GM19468 (cell line): ENCODE measurements around the gene CCS.
"Not testable (repeated sequence)": the region's sequence is repeated elsewhere in the genome, so short reads cannot be mapped to it uniquely, and the experiment has no call there.

Source experiments
- ATAC-seq: cut with Tn5 transposase; IDR thresholded peaks from one replicate; pipeline ENCODE4 v1.9.1; 2021; ENCODE audit warnings: mild to moderate bottlenecking, moderate library complexity, moderate number of reproducible peaks; ENCODE audit not compliant: unreplicated experiment; ENCODE audit errors: extremely low read depth

The CCS gene

DNA sequence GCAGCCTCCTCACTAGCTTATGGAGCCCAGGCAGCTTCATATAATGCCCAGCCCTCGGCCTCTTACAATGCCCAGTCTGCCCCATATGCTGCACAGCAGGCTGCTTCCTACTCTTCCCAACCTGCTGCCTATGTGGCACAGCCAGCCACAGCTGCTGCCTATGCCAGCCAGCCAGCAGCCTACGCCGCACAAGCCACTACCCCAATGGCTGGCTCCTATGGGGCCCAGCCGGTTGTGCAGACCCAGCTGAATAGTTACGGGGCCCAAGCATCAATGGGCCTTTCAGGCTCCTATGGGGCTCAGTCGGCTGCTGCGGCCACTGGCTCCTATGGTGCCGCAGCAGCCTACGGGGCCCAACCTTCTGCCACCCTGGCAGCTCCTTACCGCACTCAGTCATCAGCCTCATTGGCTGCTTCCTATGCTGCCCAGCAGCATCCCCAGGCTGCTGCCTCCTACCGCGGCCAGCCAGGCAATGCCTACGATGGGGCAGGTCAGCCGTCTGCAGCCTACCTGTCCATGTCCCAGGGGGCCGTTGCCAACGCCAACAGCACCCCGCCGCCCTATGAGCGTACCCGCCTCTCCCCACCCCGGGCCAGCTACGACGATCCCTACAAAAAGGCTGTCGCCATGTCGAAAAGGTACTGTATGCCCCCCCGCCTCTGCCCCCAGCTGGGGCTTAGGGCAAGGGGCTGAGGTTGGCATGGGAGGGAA, 32.2 kb downstream of the CCS start:
- no peak for ATAC-seq

DNA sequence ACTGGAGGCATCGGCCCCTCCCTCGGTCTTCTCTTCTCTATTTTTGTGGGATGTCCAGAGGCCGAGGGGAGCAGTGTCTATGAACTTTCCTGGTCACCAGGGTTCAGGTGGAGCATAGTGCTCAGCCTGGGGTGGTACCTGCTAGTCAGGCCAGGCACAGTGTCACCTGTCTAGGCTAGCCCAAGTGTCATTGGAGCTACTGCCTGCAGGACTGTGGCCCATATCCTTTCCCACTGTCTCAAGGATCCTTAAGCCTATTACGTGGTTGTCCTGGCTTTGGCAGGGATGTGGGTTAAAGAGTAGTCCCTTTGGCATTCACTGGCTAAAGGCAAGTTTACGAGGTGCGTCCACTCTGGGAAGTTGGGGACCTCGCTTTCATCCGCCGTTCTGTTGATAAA, 32.8 kb downstream of the CCS start:
- ATAC-seq = no peak

DNA sequence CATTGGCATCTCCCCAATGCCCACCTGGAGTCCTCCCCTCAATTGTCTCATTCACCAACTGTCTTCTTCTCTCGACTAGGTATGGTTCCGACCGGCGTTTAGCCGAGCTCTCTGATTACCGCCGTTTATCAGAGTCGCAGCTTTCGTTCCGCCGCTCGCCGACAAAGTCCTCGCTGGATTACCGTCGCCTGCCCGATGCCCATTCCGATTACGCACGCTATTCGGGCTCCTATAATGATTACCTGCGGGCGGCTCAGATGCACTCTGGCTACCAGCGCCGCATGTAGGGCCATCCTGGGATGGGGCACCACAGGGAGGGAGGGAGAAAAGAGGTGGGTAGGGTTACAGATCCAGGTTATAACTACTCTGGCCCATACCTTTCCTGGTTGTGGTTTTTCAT, 33.4 kb downstream of the CCS start:
- ATAC-seq = no peak

DNA sequence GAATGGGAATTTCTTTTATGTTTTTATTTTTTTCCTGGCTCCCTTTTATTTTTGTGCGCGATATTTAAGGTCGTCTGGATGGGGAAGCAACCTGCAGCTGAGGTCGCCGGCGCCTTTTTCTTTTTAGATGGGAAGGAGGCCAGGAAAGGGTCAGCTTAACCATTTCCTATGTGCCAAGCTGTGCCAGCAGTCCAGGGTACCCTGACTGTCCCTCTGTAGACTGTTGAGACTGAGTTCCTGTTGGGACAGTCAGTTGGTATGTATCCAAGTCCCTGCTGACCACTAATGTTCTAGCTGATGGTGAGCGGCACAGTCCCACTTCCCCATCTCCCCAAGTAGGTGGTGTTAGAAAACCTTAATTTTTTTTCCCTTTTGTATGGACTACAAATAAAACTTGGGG, 33.9 kb downstream of the CCS start:
- no peak for ATAC-seq

DNA sequence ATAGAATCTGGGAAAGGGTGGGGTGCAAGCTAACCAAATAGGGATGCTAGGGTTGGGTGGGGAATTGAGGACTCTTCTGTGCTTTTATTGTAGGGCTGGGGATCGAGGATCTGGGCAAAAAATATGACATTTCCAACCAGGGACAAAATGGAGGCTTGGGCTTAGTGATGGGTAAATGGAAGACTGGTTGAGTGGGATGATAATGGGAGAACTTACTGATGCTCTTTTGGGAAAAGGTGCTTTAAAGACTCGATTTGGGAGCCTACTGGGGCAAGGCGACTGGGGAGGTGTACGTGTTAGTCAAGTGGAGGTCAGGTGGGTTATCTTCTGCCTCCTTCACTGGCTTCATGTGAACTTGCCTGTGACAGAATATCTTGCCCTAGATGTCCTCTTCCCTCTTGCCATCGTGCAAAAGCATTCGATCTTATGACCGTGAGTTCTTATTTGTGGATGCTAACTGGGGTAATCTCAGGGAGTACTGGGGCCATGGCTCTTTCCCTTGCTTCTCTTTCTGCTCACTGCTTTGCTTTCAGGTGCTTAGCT, 35.1 kb downstream of the CCS start:
- ATAC-seq = no peak

DNA sequence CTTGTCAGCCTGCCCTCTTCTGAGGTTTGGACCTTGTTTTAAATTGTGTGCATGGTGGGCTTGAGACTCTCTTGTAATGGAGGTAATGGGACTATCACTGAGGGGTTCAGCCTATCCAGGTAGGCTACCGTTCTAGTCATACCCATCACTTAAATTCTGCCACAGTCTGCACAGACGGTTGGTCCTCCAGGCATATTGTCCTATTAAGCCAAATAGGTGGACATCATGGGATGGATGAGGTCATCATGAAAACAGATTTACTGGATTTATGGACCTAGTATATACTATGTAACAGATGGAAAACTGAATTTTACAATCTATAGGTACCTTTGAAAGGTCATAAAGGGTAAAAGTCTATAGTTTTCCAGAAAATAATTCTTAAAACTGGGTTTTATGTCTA, 36.4 kb downstream of the CCS start:
- ATAC-seq = no peak

DNA sequence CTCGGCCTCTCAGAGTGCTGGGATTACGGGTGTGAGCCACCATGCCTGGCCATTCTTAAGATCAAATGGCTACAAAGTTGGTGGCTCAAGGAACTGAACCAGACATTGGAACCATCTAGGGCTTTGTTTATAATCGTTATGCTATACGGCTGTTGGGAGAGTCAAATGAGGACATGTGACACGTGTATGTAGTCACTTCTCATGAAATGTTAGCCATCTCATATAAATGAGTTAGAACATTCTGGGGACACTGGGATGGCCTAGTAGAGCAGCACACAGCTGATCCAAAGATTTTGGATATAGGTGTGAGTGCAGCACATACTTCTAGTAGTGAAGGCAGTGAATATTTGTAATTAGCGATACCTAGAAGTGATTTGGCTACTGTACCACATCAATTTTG, 38.9 kb downstream of the CCS start:
- ATAC-seq = no peak

DNA sequence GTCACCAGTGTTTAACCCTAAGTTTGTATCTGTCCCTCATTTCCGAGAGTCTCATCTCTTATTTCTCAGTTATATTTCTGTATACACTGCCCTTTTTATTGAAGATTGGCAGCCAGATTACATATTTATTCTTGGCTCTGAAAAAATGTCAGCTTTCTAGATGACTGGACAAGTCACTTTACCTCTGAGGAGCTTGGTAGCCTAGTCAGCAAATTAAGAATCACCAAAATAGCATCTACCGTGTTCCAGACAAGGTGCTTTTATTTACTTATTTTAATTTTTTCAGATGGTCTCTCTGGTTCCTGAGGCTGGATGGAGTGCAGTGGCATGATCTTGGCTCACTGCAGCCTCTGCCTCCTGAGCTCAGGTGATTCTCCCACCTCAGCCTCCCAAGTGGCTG, 40.0 kb downstream of the CCS start:
- no peak for ATAC-seq

DNA sequence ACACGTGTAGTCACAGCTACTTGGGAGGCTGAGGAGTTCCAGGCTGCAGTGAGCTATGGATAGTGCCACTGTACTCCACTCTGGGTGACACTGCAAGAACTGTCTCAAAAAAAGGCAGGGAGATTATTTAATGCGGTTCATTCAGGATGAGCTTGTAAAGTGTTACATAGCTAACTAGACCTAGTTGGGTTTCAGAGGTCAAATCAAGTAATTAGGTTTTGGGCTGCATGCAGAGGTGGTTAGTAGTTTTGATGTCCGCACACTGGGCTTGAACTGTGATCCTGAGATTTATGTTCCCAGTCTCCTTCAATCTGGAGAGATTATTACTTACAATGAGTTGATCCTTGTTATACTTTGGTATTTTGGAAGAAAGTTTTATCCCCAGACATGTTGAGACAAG, 43.4 kb downstream of the CCS start:
- ATAC-seq = no peak

DNA sequence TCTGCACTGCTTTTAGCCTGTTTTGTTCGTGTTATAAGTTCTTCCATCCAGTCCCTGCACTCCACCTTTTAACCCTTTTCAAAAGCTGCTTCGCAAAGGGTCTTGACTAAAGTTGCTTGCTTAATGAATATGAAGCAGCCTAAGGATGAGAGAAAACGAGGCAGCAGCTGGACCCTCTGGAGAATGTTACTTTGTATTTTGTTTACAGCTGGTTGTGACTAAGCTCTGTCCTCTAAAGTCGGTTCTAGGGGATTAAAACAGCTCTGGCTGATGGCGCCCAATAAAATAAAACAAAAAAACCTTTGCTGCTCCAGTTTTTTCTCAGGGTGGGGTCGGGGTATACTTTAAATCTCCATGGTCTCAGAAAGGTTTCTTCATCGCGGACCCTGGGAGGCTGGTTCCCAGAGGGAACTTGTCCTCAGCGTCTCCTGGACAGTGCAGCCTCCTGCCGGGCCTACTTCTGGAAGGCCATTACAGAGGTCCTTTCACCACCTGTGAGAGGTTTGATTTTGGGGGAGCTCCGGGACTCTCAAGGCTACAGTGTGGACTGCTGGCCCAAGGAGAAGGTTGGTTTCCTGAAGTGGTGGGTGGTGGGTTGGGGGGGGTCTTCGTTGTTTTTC, 44.7 kb downstream of the CCS start:
- no peak for ATAC-seq

DNA sequence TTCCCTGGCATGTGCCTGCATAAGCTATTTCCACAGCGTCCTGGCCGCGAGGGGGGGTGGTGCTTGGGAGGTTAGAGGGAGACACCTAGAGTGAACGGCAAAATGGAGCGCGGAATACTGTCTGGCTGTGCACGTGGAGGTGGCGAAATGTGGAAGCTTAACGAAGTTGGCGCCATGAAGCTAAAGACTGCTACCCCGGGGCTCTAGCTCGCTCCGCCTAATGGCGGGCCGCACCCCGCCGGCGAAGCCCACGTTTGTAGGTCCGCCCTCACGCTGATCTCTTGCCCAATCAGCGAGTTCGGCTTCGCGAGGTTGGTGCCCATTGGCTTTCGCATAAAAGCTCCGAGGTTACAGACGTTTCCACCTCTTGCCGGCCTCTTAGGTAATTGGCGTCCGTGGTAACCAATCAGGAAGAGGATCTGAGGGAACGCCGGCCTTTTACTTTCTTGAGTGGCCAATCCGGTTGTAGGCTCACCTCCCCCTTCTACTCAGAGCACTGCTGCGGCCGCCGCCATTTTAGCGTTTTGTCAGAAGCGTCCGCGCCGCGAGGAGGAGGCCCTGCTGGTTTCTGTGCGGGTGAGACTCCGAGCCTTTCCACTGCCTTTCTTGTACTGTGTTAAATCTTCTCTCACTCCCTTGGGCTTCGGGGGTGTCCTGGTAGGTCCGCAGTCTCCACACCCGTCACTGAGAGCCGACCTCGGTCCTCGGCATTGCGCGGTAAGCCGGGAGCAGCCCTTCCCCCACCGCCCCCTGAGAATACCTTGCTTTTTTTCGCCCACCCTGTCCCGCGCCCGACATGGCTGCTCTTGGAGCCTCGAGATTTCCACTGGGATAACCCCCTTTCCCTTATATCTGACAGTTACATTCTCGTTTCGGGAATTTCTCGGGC, 45.4 kb downstream of the CCS start, which contains the start of gene RBM4:
TSS of gene RBM4 (plus strand) at position 527 of the 889 bp plus-strand sequence. CDS start 1,009 bp downstream, outside the sequence.
- ATAC-seq = peak; percentile 88

DNA sequence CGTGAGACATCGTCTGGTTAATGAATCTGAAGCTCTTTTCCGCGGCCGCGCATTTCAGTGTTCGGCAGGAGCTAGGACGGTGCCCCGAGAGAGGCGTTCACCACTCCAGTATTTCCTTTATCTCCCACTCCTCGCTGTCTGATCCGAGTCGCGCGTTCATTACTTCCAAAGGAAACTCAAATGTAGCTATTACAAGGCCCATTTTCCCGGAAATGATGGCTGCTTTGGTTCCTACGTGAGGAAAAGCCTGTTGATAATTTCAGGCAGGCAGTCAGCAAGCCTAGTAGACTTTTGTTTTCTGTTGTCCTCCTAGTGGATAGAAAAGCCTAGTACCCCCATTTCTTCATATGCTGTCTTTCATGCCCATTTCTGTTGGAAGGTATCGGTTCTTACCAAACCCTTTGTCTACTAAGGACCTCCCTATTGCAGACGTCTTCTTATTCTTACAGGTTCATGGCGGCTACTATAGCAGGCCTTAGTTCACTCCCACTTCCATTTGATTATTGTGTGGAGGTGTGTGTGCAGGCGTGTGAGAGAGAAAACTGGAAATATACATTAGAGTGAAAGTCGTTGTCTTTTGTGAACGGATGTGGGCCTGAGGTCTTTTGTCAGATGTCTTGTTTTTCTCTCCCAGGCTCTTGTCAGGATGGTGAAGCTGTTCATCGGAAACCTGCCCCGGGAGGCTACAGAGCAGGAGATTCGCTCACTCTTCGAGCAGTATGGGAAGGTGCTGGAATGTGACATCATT, 46.3 kb downstream of the CCS start:
- ATAC-seq = no peak

DNA sequence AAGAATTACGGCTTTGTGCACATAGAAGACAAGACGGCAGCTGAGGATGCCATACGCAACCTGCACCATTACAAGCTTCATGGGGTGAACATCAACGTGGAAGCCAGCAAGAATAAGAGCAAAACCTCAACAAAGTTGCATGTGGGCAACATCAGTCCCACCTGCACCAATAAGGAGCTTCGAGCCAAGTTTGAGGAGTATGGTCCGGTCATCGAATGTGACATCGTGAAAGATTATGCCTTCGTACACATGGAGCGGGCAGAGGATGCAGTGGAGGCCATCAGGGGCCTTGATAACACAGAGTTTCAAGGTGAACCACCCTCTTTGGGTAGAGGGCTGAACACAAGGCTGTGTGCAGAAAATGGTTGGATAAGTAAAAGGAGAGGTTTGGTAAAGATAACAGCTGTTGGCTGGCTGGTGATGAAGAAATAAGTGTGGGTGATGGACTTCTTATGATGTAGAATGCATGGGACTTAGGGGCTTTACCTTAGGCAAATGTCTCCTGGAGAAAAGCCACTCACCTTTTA, 46.9 kb downstream of the CCS start:
- ATAC-seq = not testable (repeated sequence)

DNA sequence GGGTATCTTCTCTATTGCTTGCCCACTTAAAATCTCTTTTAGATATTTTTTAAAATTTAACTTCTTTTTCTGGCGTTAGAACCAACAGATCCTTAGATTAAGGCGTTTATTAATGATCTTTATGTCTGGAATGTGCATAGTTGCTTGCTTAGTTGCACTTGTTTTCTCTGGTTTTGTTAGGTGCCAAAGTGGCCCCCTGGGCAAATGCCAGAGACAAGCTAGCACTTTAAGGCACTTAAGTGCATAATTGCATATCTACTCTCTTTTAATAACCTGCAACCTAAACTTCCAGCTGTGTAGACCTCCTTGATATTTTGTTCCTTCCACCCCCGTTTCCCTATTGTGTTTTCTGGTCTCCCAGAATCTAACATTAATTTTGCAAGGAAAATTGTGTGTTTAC, 48.8 kb downstream of the CCS start:
- ATAC-seq = no peak

DNA sequence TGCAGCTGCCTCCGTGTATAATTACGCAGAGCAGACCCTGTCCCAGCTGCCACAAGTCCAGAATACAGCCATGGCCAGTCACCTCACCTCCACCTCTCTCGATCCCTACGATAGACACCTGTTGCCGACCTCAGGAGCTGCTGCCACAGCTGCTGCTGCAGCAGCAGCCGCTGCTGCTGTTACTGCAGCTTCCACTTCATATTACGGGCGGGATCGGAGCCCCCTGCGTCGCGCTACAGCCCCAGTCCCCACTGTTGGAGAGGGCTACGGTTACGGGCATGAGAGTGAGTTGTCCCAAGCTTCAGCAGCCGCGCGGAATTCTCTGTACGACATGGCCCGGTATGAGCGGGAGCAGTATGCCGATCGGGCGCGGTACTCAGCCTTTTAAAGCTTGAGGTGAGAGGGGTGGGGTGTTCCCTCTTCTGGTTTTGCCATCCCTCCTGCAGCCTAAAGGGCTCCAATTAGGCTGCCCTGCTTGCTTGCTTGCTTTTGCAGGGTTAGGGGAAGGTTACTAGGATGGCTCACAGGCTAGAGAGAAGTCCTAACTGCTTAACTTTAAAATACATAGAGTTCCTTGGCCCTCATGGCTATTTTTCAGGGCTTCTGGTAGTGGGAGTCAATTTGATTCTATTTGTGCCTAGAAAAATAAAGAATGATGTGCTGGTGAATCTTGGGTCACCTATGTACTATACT, 50.9 kb downstream of the CCS start:
- no peak for ATAC-seq

DNA sequence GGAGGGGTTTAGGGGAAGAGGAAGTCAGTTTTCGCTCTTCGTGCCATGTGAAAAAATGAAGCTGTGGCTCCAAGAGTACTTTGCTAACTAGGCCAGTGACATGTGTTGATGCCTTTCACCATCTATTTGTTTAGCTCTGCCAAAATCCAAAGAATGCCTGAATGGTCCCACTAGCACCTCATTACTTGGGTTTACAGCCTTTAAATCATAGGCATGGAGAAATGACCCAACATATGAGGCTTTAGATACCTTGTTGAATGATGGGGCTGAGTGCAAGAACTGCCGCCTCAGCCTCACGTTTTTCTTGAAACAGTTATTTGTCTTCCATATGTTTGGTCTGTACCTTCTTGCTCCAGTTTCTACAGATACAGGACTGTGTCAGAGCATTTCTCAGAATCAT, 53.8 kb downstream of the CCS start:
- ATAC-seq = no peak

DNA sequence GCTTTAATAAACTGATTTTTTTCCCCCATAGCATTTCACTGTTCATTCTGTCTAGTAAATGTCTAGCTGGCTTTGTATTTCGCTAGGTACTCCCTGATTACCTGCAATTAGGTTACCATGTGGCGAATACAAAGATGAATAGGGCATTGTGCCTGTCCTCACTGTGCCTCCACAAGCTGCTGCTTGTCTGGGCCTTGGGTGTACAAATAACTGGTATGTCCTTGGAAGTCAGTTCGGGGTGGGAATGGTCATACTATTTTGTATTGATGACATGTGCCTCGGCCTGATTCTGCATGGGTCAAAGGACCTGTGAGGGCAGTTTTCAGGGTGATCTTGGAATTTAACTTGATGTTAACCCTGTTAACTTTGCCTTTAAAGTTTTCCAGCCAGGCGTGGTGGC, 56.9 kb downstream of the CCS start:
- ATAC-seq = no peak

DNA sequence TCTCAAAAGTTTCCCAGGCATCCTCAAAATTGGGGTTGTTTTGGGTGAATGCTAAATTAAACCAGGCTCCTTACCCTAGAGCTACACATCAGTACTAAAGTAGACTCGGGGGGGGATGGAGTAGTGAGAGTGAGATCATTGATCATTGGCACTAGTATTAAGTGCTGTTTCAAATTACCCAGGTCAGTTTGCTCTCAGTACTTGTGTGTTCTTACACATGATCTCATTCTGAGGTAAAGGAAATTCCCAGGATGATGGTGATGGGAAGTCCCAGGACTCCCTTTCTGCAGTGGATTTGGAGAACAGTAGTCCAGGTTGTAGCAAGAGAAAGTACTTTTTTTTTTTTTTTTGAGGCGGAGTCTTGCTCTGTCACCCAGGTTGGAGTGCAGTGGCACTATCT, 58.0 kb downstream of the CCS start:
- no peak for ATAC-seq

DNA sequence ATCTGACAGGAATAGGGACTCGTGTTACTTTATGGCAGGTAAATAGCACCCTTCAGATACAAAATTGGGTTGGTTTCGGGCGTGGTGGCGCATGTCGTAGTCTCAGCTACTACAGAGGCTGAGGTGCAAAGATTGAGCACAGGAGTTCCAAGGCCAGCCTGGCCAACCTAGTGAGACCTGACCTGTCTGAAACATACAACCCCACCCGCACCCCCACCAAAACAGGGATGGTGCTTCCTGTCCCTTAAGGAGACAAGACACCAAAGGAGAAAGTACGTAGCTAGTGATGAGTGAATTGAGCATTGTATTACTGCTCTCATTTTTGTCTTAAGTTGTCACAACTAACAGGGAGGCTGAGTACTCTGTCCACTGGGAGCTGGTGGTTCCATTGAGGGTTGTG, 59.7 kb downstream of the CCS start:
- no peak for ATAC-seq
